ENCODE measurements around the gene ATXN7. TPM values are rescaled to one million over a fixed set of nuclear protein-coding genes. Genes with fewer than 3 reads are reported as not detected.

ATXN7 gene
- total RNA-seq, 4 donors from 2014 or later = 6.1 to 28.2 (median 20.2) TPM

GRCh38 chr3:63998852-63999754 is 135.4 kb downstream of the ATXN7 start:
- no peak overlapping the region for H3K27ac ChIP-seq
- TF ChIP-seq CTCF (IDR thresholded peaks at IDR 0.05) = no peak
- TF ChIP-seq POLR2A (IDR thresholded peaks at IDR 0.05) = no peak
- intact Hi-C loops (cut with DNase I) = loop anchor here (10.0 kb wide), 1 partner anchor 84 kb away; the partner anchor contains the start of gene SCAANT1

GRCh38 chr3:64000453-64001055 is 136.9 kb downstream of the ATXN7 start:
- TF ChIP-seq POLR2A (IDR thresholded peaks at IDR 0.05) = no peak
- no peak for TF ChIP-seq CTCF (IDR thresholded peaks at IDR 0.05)
- intact Hi-C loops (cut with DNase I) = no loop called here
- H3K4me3 ChIP-seq = no peak overlapping the region
- H3K9me3 ChIP-seq = no peaks in the 10 kb centered on the region
- WGBS, 2 donors = 79 to 88% methylated on average over 9 of the region's 9 CpGs
- H3K36me3 ChIP-seq = peaks cover 7 to 92% (median 11%) of the 10 kb centered on the region in 3 donors
- H3K27ac ChIP-seq = no peak overlapping the region
- no peaks in the 10 kb centered on the region for H3K27me3 ChIP-seq
- no peaks in the 10 kb centered on the region for H3K4me1 ChIP-seq
- DNase-seq = no peak

More at GRCh38 chr3:63998852-63999754, 135.4 kb downstream of the ATXN7 start:
- Histone ChIP-seq H3K27me3 (no peaks in the 10 kb centered on the region), H3K36me3 (peaks cover 9 to 92% (median 14%) of the 10 kb centered on the region in 3 donors), H3K4me1 (no peaks in the 10 kb centered on the region), H3K9me3 (no peaks in the 10 kb centered on the region), H3K4me3 (no peak overlapping the region)
- WGBS, 2 donors = 79 to 83% methylated on average over 10 of the region's 10 CpGs
- no peak for DNase-seq

GRCh38 chr3:64002233-64002632 is 138.6 kb downstream of the ATXN7 start:
- Histone ChIP-seq H3K4me1 (no peaks in the 10 kb centered on the region), H3K27ac (no peak overlapping the region), H3K9me3 (no peaks in the 10 kb centered on the region), H3K27me3 (no peaks in the 10 kb centered on the region), H3K4me3 (no peak overlapping the region), H3K36me3 (peaks cover 0 to 92% (median 10%) of the 10 kb centered on the region in 3 donors)
- 82 to 85% methylated on average over 4 of the region's 4 CpGs for WGBS, 2 donors
- DNase-seq = no peak
- intact Hi-C loops (cut with DNase I) = no loop called here
- no peak for TF ChIP-seq POLR2A (IDR thresholded peaks at IDR 0.05)
- no peak for TF ChIP-seq CTCF (IDR thresholded peaks at IDR 0.05)

- Histone ChIP-seq H3K36me3 (peaks cover 0 to 92% (median 10%) of the 10 kb centered on the region in 3 donors), H3K27me3 (no peaks in the 10 kb centered on the region), H3K27ac (no peak overlapping the region), H3K4me3 (no peak overlapping the region), H3K4me1 (peaks cover 0 to 3% (median 0%) of the 10 kb centered on the region in 3 donors), H3K9me3 (no peaks in the 10 kb centered on the region)
- intact Hi-C loops (cut with DNase I) = no loop called here
- WGBS, 2 donors = 56 to 60% methylated on average over 2 of the region's 2 CpGs
- TF ChIP-seq CTCF (IDR thresholded peaks at IDR 0.05) = no peak
- no peak for TF ChIP-seq POLR2A (IDR thresholded peaks at IDR 0.05)
- no peak for DNase-seq
These were observed 139.9 kb downstream of the ATXN7 start for GRCh38 chr3:64003589-64003988.

- DNase-seq = no peak
- H3K27me3 ChIP-seq = no peaks in the 10 kb centered on the region
- TF ChIP-seq POLR2A (IDR thresholded peaks at IDR 0.05) = no peak
- no peak for TF ChIP-seq CTCF (IDR thresholded peaks at IDR 0.05)
- peaks cover 5 to 98% (median 33%) of the 10 kb centered on the region in 3 donors for H3K36me3 ChIP-seq
- H3K9me3 ChIP-seq = no peaks in the 10 kb centered on the region
- intact Hi-C loops (cut with DNase I) = no loop called here
- peaks cover 0 to 14% (median 5%) of the 10 kb centered on the region in 3 donors for H3K4me1 ChIP-seq
- 76 to 82% methylated on average over 2 of the region's 2 CpGs for WGBS, 2 donors
- no peak overlapping the region for H3K4me3 ChIP-seq
- no peak overlapping the region for H3K27ac ChIP-seq
These were observed 144.3 kb downstream of the ATXN7 start for GRCh38 chr3:64008017-64008416.

All from esophagus squamous epithelium (tissue), 5 donors.